Skin epidermis (tissue), 12 donors: ENCODE measurements around the gene KCNK13.
"Not testable (repeated sequence)": the region's sequence is repeated elsewhere in the genome, so short reads cannot be mapped to it uniquely, and the experiment has no call there.

Experiments used
- H3K27ac ChIP-seq, 21 experiments: fragments of 200-600 bp; sonication (generic) in 11 of 21; one replicate each; pipeline ENCODE4 v1.5.0; 2020; ENCODE audit warnings: mild to moderate bottlenecking in 3 of 21, inconsistent platforms in 2 of 21, moderate library complexity in 2 of 21
- H3K4me3 ChIP-seq, 7 experiments: fragments of 200-600 bp; sonication (generic) in 2 of 7; one replicate each; pipeline ENCODE4 v1.5.0; 2020; ENCODE audit warnings: inconsistent platforms in 2 of 7, mild to moderate bottlenecking in 2 of 7, moderate library complexity in 1 of 7

Gene KCNK13

DNA sequence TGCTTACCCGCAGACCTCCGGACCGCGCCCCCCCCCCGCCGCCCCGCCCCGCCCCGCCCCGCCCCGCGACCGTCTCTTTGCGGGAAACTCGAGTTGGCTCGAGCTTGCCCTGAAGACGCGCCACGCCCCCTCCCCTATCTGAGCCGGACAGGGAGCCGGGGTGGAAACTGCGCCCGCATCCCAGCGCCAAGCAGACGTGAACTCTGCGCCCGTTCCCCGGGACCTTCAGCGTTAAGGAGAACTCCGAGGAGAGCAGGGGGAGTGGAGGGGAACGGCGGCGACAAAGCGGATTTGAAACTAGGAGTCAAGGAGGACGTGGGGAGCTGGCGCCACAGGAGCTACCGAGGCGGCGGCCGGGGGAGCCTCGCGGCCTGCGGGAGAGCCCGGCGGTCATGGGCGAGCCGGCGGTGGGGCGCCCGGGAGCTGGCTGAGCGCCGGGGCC lies at the start of gene KCNK13:
Gene KCNK13 (plus strand): TSS at position 310 of the 442 bp plus-strand sequence. CDS start 212 bp downstream, outside the sequence.
- Histone ChIP-seq H3K27ac (peak within 1 kb of the TSS in 2 of 21 experiments; percentile 42 to 55), H3K4me3 (peak within 1 kb of the TSS; percentile 20 to 50 (median 38))

DNA sequence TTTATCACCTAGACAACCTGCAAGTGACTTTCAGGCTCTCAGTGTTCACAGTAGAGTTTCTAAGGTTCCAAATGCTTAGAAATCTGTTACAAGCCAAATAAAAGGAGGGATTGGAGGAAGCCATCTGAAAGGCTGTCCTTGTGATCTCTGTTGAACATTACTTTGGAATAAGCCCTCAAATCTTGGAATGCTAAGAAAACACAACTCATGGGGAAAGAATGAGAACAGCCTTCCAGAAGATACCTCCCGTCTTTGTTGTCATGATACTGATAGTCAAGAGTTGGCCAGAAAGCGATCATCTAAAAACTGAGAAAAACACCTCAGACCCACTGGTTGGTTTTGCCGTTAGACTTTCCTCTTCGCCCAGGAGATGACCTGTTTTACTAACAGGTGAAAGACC lies 44.4 kb upstream of the KCNK13 start:
- Histone ChIP-seq H3K4me3 (no peak overlapping the region), H3K27ac (no peak overlapping the region)

- Histone ChIP-seq H3K4me3 (no peak overlapping the region), H3K27ac (no peak overlapping the region)
These were observed 41.8 kb upstream of the KCNK13 start for GRCh38 chr14:90019824-90020523.

- H3K4me3 ChIP-seq, result no peak overlapping the region
- H3K27ac ChIP-seq, result no peak overlapping the region
These were observed 38.5 kb upstream of the KCNK13 start for GRCh38 chr14:90023176-90023896.

DNA sequence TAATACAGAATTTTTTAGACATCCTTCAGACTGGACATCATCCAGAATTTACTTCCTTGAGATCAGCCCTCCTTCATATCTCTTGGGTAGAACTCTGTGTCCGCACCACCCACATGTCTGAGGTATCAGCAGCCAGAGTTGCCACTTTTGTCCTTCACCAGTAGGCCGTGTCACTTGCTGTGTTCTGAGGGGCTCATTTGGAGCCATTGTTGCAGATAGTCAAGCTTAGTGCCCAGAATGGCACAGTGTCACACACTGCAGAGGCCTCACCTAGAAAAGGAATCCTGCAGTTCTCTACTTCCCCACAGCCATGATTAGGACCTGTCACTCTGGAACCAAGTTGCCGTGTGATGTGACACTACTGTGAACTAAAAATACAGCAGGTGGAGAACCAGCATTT lies 36.9 kb upstream of the KCNK13 start:
- Histone ChIP-seq H3K4me3 (no peak overlapping the region), H3K27ac (no peak overlapping the region)

DNA sequence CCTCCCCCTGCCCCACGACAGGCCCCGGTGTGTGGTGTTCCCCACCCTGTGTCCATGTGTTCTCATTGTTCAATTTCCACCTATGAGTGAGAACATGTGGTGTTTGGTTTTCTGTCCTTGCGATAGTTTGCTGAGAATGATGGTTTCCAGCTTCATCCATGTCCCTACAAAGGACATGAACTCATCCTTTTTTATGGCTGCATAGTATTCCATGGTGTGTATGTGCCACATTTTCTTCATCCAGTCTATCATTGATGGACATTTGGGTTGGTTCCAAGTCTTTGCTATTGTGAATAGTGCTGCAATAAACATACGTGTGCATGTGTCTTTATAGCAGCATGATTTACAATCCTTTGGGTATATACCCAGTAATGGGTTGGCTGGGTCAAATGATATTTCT lies 35.2 kb upstream of the KCNK13 start:
- H3K27ac ChIP-seq, H3K4me3 ChIP-seq: not testable (repeated sequence)

- Histone ChIP-seq H3K4me3 (no peak overlapping the region), H3K27ac (no peak overlapping the region)
These were observed 34.0 kb upstream of the KCNK13 start for GRCh38 chr14:90027842-90028241.

- Histone ChIP-seq H3K4me3 (no peak overlapping the region), H3K27ac (no peak overlapping the region)
These were observed 27.6 kb upstream of the KCNK13 start for GRCh38 chr14:90034156-90034555.

- H3K4me3 ChIP-seq, result no peak overlapping the region
- H3K27ac ChIP-seq, result no peak overlapping the region
These were observed 26.8 kb upstream of the KCNK13 start for GRCh38 chr14:90034835-90035525.

- Histone ChIP-seq H3K27ac (no peak overlapping the region), H3K4me3 (no peak overlapping the region)
These were observed 22.4 kb upstream of the KCNK13 start for GRCh38 chr14:90039253-90040010.

DNA sequence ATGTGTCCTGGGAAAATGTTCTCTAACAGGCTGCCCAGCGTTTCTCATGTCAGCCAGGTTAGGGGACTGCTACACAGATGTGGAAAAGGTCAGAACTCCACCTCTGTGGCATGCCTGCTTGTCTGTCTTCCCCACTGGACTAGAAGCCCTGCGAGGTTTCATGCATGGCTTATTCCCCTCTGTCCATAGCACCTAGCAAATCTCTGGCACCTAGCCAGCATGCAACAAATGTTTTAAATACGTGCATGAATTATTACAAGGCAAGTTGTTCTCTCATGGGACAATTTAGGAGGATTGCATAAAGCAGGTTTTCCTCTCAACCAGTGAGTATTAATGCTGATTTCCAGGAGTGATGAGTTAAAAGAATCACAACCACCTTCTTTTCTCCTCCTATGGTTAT lies 21.4 kb upstream of the KCNK13 start:
- Histone ChIP-seq H3K27ac (no peak overlapping the region), H3K4me3 (no peak overlapping the region)

GRCh38 chr14:90042496-90043252 lies 19.1 kb upstream of the KCNK13 start:
- H3K27ac ChIP-seq, result no peak overlapping the region
- no peak overlapping the region for H3K4me3 ChIP-seq

DNA sequence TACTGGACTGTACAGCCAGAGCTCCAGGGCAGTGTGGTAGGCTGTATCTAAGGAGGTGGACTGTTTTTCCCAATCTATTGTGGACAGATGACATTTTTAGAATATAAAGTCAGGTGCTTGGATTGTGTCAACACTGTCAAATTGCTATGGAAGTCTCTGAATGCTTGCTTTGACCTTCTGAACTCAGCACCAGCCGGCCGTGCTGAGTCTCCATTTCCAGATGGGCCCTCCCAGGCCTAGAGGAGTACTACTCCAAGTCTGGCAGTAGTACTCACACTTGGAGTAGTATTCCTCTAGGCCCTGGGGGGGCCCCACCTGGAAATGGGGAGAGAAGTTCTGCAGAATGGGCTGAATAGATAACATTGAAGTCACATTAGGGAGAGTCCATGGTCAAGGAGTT lies 16.2 kb upstream of the KCNK13 start:
- Histone ChIP-seq H3K27ac (no peak overlapping the region), H3K4me3 (no peak overlapping the region)

- no peak overlapping the region for H3K4me3 ChIP-seq
These were observed 12.4 kb upstream of the KCNK13 start for GRCh38 chr14:90049390-90049789.

DNA sequence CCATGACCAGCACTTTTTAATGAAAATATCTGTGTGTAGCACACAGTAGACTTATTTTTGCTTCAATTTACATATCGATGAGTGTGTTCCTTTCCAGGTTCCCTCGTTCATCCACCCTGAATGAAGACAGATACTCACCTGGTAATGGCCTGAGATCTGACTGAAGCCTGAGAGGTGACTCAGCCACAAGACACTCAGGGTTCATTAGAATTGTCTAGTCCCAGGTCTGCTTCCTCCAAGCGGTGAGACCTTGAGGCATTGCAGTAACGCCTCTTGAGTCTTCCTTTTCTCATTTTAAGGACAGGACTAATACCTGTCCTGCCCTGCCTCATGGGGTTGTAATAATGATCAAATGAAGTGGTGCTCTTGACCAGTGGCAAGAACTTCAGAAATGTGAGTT lies 11.5 kb upstream of the KCNK13 start:
- Histone ChIP-seq H3K27ac (no peak overlapping the region), H3K4me3 (no peak overlapping the region)

More at GRCh38 chr14:90049390-90049789, 12.4 kb upstream of the KCNK13 start:
- H3K27ac ChIP-seq, result no peak overlapping the region

- Histone ChIP-seq H3K27ac (no peak overlapping the region), H3K4me3 (no peak overlapping the region)
These were observed 8.8 kb upstream of the KCNK13 start for GRCh38 chr14:90053044-90053443.

DNA sequence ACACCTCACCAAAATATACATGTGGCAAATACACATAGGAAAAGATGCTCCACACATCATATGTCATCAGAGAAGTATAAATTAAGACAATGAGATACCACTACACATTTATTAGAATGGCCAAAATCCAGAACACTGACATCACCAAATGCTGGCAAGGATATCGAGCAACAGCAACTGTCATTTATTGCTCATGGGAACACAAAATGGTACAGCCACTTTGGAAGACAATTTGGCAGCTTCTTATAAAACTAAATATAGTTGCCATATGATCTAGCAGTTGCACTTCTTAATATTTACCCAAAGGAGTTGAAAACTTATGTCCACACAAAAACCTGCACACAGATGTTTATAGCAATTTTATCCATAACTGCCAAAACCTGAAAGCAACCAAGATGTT lies 7.0 kb upstream of the KCNK13 start:
- no peak overlapping the region for H3K27ac ChIP-seq

GRCh38 chr14:90056826-90057225 lies 5.0 kb upstream of the KCNK13 start:
- no peak overlapping the region for H3K4me3 ChIP-seq
- H3K27ac ChIP-seq, result no peak overlapping the region

More for the DNA sequence above, 7.0 kb upstream of the KCNK13 start:
- no peak overlapping the region for H3K4me3 ChIP-seq

- H3K4me3 ChIP-seq, result no peak overlapping the region
- H3K27ac ChIP-seq, result no peak overlapping the region
These were observed 2.8 kb upstream of the KCNK13 start for GRCh38 chr14:90058876-90059458.
